ENCODE data around the gene NIPAL4.
A peak's percentile ranks its signal among the peaks of the same experiment; 100 is the strongest.

Gene NIPAL4

DNA sequence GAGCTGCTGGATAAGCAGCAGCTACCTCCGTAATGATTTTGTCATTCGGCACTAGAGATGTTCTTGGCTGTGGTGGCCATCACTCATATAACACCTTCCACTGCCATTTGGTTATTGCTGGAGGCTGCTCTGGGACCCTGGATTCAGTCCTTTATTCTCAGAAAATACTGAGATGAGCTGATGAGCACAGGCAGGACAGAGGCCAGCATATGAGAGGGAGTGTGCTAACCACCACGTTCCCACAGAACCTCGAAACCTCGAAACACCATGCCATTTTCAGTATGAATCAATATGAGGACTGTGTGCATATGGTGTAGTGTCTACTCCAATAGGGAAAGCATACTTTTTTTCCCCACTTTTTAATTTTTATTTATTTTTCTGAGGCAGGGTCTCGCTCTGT, 59.0 kb downstream of the NIPAL4 start:
- no peak for DNase-seq

DNA sequence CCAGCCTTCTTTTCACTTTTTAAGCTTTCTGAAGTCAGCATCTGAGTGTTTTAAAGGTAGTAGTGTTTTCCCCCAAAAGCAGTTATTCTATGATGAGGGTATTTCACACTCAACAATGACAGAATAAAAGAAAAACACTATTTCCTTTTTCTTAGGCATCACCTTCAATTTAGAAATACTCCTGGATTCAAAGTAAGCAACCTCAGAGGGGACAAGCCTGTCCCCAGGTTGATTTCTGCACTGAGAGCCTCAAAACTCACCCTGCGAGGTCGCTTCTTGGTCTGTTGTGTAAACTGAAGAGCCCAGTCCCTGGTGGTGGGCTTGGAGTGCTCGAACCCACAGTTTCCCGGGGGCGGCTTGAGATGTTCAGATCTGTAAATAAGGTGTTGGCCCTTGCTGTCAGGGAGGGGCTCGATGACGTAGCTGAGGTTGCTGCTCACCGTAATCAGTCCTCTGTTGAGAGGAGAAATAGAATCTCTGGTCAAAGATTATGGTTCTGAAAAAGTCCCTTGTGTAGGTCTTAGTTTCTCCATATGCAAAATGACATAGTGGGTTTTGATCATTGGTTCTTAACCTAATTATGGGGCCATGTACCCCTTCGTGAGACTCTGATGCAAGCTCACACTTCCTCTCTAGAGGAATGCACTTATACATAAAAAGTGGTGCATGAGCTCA, 59.7 kb downstream of the NIPAL4 start:
- peak; percentile 27 for DNase-seq

DNA sequence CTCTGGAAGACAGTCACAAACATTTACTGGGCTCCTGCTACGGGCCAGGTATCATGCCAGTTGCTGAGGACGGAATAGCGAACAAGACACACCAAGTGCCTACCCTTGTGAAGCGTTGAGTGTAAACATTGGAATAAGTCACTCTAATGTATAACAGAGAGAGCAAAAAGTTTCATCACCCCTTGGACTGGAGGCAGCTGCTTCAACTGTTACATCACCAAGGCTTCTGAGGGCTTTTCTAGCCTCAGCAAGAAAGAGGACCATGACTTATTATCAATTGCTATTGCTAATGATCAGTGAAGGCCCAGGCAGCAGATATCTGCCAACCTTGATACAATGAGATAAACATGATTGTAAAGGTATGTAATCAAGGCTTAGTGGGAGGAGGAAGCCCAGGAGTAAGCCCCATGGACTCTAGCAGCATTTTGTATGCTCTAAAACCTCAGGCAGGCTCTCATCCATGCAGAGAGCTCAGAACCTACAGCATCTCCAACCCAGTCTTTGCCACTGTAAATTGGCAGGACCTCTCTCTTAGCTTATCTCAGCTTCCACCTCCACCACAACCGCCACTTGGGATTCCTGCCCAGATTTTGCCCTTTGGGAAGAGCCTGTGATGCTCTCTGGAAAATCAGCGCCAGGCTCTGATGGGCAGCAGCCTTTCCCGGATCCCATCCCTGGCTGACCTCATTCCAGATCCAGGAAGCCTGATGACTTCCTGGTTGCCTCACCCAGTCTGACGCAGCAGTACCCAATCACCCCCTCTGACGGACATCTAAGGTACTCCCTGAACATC, 61.1 kb downstream of the NIPAL4 start:
- no peak for DNase-seq

DNA sequence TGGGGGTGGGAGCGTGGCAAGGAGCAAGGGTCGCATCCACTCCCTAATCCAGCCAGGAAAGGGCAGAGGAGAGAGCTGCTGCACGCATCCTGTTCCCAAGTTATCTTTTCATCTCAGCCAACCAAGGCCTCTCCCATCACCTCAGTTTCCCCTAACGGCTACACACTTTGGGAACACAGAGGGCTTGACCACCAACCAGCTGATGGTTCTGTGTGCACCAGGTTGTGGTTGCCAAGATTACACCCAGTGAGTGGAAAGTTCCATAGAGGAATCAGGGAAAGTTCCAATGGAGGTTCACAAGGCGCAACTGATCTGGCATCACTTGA, 61.7 kb downstream of the NIPAL4 start:
- DNase-seq, result no peak

DNA sequence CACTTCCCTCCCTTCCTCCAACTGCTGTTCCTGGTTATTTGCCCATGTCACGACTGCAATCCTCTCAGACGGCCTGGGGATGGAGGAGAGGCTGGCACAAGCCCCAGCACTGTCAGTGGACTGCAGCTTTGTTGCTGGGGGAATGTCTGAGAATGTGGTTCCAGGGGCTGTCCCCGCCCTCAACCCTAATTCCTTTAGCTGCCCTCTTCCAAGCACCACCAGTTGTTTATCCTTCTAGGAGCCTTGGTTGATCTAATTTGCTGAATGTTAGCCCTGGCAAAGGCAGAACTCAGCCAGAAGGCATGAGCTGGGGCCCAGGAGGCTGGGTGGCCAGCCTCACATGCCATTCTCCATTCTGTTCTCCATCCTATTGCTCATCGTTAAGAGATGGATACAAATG, 64.0 kb downstream of the NIPAL4 start:
- DNase-seq, result no peak

Data from CD4-positive, alpha-beta T cell treated with Interleukin-21 for 1 hour (primary cell).